Breast epithelium (tissue), 4 donors: Measurements from ENCODE around the gene MAPT. TPM values are rescaled to one million over a fixed set of nuclear protein-coding genes. Genes with fewer than 3 reads are reported as not detected.

Experiments
- DNase-seq, 2 donors: peaks; one replicate each; pipeline ENCODE4 v3.0.0-alpha.2; 2019; ENCODE audit warnings: low spot score in 2 of 2
- H3K27ac ChIP-seq, 2 donors: fragments of 200-600 bp; sonication (generic) in 1 of 2; one replicate each; pipeline ENCODE4 v1.5.1; 2016 to 2019; ENCODE audit warnings: mild to moderate bottlenecking in 1 of 2
- H3K27me3 ChIP-seq, 2 donors: fragments of 200-600 bp; sonication (generic) in 1 of 2; one replicate each; pipeline versions ENCODE4 v1.5.1 to v1.6.0; 2017 to 2019; ENCODE audit warnings: control low read depth in 1 of 2, mild to moderate bottlenecking in 1 of 2
- H3K36me3 ChIP-seq: fragments of 200-600 bp; one replicate; pipeline ENCODE4 v1.5.1; 2019
- H3K4me1 ChIP-seq, 2 donors: fragments of 200-600 bp; sonication (generic); one replicate each; pipeline ENCODE4 v1.5.1; 2016 to 2019; ENCODE audit warnings: control low read depth in 1 of 2
- H3K4me3 ChIP-seq, 3 donors: fragments of 200-600 bp; sonication (generic); 1 replicate in 2 of 3; 2 replicates in 1 of 3; pipeline ENCODE4 v1.5.1; 2016 to 2019; ENCODE audit warnings: mild to moderate bottlenecking in 3 of 3, moderate library complexity in 2 of 3
- H3K9me3 ChIP-seq, 2 donors: fragments of 200-600 bp; sonication (generic) in 1 of 2; one replicate each; pipeline ENCODE4 v1.5.1; 2016 to 2019; ENCODE audit warnings: control low read depth in 1 of 2
- POLR2A ChIP-seq: fragments of 450-650 bp; IDR thresholded peaks from one replicate; pipeline ENCODE4 v1.6.1; 2016; ENCODE audit warnings: antibody characterized with exemption, mild to moderate bottlenecking, moderate library complexity
- POLR2AphosphoS5 ChIP-seq, 3 donors: sonication (generic); formaldehyde crosslinking; IDR thresholded peaks; one replicate each; pipeline ENCODE4 v1.6.1; 2017; ENCODE audit warnings: antibody characterized with exemption in 3 of 3
- intact Hi-C: fragments of 100-400 bp; cut with DNase I; formaldehyde crosslinking; loops from one replicate; pipeline ENCODE4 v1.15.1; 2023; ENCODE audit warnings: low total_unique reads
- total RNA-seq, 3 donors: library from RNA; depleted of rRNA; stranded (reverse); fragments of >200 nt; gene quantifications; one replicate each; pipeline ENCODE4 v1.1.0, GENCODE V29; 2016
- TF ChIP-seq, protein P1 (sequence below), 3 donors: fragments of 450-650 bp; IDR thresholded peaks; one replicate each; pipeline ENCODE4 v1.5.1; 2016 to 2017; ENCODE audit warnings: antibody characterized with exemption in 3 of 3, mild to moderate bottlenecking in 3 of 3, moderate library complexity in 3 of 3

The MAPT gene
- total RNA-seq, 3 donors from 2014 or later, result 9.9 to 15.1 (median 12.4) TPM

DNA sequence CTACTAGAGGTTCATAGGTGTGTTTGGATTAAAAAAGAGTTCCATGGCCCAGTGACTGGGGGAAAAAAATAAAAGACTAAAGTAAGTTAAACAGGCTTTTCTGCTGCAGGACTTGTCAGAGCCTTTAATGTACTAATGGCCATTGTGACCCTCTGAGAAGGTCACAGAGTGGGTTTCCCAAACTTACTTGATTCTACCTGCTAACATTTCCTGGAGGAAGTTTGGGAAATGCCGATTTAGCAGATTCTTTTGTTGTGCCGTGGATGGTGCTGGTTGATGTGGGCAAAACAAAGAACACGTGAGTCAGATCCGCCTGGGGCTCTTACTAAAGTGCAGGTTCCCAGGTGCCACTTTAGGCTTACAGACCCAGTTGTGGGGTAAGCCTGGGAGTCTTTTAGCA lies 91.1 kb downstream of the MAPT start:
- no peak for DNase-seq
- no peak overlapping the region for H3K27ac ChIP-seq
- no peak overlapping the region for H3K4me3 ChIP-seq
- intact Hi-C loops, result no loop called here
- H3K9me3 ChIP-seq, result no peaks in the 10 kb centered on the region
- H3K4me1 ChIP-seq, result no peaks in the 10 kb centered on the region
- TF ChIP-seq POLR2AphosphoS5 (IDR thresholded peaks at IDR 0.05) (no peak), POLR2A (no peak)
- TF ChIP-seq, protein P1, sequence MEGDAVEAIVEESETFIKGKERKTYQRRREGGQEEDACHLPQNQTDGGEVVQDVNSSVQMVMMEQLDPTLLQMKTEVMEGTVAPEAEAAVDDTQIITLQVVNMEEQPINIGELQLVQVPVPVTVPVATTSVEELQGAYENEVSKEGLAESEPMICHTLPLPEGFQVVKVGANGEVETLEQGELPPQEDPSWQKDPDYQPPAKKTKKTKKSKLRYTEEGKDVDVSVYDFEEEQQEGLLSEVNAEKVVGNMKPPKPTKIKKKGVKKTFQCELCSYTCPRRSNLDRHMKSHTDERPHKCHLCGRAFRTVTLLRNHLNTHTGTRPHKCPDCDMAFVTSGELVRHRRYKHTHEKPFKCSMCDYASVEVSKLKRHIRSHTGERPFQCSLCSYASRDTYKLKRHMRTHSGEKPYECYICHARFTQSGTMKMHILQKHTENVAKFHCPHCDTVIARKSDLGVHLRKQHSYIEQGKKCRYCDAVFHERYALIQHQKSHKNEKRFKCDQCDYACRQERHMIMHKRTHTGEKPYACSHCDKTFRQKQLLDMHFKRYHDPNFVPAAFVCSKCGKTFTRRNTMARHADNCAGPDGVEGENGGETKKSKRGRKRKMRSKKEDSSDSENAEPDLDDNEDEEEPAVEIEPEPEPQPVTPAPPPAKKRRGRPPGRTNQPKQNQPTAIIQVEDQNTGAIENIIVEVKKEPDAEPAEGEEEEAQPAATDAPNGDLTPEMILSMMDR (IDR thresholded peaks at IDR 0.05), result no peak
- H3K36me3 ChIP-seq, result no peaks in the 10 kb centered on the region
- H3K27me3 ChIP-seq, result no peaks in the 10 kb centered on the region

DNA sequence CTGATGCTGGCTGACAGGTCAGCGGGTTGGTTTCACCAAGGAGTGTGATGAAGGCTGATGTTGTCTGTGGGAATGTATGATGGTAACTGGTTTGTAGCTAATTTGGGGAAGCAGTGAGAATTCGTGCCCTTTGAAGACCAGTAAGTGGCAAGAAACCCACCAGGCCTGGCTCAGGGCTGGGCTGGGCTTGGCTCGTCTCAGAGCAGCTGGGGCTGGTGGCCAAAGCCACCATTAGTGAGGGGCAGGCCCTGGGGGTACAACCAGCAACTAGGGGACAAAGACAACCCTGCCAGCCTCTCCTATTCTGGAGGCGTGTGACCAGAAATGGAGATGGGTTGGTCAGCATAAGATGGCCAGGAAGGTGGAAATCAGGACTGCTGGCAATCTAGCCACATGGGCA lies 91.7 kb downstream of the MAPT start:
- TF ChIP-seq POLR2AphosphoS5 (IDR thresholded peaks at IDR 0.05) (no peak), POLR2A (no peak)
- TF ChIP-seq, protein P1 (IDR thresholded peaks at IDR 0.05), result no peak
- no peak overlapping the region for H3K27ac ChIP-seq
- H3K27me3 ChIP-seq, result no peaks in the 10 kb centered on the region
- H3K9me3 ChIP-seq, result no peaks in the 10 kb centered on the region
- intact Hi-C loops, result no loop called here
- no peak for DNase-seq
- no peaks in the 10 kb centered on the region for H3K36me3 ChIP-seq
- H3K4me3 ChIP-seq, result no peak overlapping the region
- H3K4me1 ChIP-seq, result no peaks in the 10 kb centered on the region

DNA sequence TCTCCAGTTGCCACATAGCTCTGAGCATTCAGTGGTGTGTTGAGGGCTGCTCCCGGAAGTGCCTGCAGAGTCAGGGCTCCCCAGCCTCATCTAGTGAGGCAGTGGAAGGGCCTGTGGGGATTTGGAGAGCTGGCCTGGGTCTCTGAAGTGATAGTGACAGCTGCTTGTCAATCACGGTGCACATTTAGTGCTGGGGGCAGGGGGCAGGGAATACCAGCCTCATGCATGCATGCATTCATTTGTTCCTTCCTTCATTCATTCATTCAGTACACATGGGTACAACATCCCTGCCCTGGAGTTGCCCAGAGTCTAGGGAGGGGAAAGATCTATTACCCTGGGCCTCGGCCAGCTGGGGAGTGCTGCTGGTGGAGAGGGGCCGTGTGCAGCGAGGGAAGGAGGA lies 93.4 kb downstream of the MAPT start:
- Histone ChIP-seq H3K9me3 (no peaks in the 10 kb centered on the region), H3K27ac (no peak overlapping the region), H3K27me3 (no peaks in the 10 kb centered on the region), H3K36me3 (no peaks in the 10 kb centered on the region), H3K4me1 (no peaks in the 10 kb centered on the region), H3K4me3 (no peak overlapping the region)
- intact Hi-C loops, result no loop called here
- TF ChIP-seq POLR2A (no peak), POLR2AphosphoS5 (IDR thresholded peaks at IDR 0.05) (no peak)
- TF ChIP-seq, protein P1 (IDR thresholded peaks at IDR 0.05), result no peak
- no peak for DNase-seq

DNA sequence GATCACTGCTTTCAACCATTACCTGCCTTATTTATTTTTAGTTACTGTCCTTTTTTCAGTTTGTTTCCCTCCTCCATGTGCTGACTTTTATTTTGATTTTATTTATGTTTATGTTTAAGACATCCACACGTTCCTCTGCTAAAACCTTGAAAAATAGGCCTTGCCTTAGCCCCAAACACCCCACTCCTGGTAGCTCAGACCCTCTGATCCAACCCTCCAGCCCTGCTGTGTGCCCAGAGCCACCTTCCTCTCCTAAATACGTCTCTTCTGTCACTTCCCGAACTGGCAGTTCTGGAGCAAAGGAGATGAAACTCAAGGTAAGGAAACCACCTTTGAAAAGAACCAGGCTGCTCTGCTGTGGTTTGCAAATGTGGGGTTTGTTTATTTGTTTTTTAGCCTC lies 95.4 kb downstream of the MAPT start:
- no peaks in the 10 kb centered on the region for H3K27me3 ChIP-seq
- DNase-seq, result no peak
- H3K27ac ChIP-seq, result no peak overlapping the region
- H3K36me3 ChIP-seq, result no peaks in the 10 kb centered on the region
- TF ChIP-seq POLR2A (no peak), POLR2AphosphoS5 (IDR thresholded peaks at IDR 0.05) (no peak)
- TF ChIP-seq, protein P1 (IDR thresholded peaks at IDR 0.05), result no peak
- intact Hi-C loops, result no loop called here
- no peak overlapping the region for H3K4me3 ChIP-seq
- H3K9me3 ChIP-seq, result no peaks in the 10 kb centered on the region
- H3K4me1 ChIP-seq, result no peaks in the 10 kb centered on the region

DNA sequence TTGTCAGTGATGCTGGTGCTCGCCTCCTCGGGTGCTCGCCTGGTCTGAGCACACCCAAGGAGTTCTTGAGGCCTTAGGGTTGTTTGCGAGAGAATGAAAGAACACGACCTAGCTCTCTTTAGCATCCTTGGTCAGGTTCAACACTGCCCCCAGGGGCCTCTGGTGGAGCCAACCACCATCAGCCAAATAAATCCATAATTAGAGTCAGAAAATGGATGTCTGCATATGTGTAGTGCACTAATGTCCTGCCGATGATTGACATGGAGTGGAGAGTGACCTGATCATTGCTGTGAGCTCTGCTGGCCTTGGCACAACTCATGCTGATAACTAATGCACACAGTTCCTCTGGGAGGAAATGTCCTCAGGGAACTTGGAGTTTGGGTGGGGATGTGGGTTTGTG lies 96.5 kb downstream of the MAPT start:
- Histone ChIP-seq H3K4me1 (no peaks in the 10 kb centered on the region), H3K9me3 (no peaks in the 10 kb centered on the region), H3K27ac (no peak overlapping the region), H3K4me3 (no peak overlapping the region), H3K27me3 (no peaks in the 10 kb centered on the region), H3K36me3 (no peaks in the 10 kb centered on the region)
- DNase-seq, result no peak
- intact Hi-C loops, result no loop called here
- TF ChIP-seq, protein P1 (IDR thresholded peaks at IDR 0.05), result no peak
- TF ChIP-seq POLR2A (no peak), POLR2AphosphoS5 (IDR thresholded peaks at IDR 0.05) (no peak)
